ENCODE results near the gene DGUOK. TPM values are rescaled to one million over a fixed set of nuclear protein-coding genes. Genes with fewer than 3 reads are reported as not detected.
"Not testable (repeated sequence)": the region's sequence is repeated elsewhere in the genome, so short reads cannot be mapped to it uniquely, and the experiment has no call there.

Gene DGUOK
- total RNA-seq, result 10 to 100 TPM; 13.2 to 16.1 TPM

DNA sequence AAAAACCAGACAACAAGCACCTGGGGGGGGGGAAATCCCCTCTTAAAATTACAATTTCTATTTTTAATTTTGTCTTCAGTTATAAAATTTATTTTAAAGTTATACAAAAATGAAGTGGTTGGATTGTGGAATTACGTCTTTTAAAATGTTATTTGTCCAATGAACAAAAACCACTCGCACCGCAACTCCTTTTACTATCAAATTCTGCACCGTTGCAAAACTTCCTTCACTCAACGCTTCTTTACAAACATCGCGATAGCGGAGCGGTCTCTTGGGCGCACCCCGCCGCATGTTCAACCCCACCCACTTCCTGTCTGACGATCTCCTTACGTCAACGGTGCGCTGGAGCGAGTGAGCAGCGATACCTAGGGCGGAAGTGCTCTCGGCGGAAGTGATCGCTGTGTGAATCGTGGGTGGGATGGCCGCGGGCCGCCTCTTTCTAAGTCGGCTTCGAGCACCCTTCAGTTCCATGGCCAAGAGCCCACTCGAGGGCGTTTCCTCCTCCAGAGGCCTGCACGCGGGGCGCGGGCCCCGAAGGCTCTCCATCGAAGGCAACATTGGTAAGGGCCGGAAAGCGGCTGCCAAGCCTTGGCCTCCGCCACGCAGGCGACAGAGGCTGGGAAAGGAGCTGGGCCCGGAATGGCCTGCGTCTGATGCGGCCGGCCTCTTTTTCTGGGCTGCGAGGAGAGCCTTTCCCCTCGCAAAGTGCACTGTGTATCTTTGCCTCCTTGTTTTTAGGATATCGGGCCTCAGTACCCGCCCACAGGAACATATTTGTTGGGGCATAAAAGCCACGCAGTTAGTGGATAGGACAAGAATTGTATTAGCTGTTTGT lies at the start of gene DGUOK:
Gene DGUOK (plus strand): TSS at position 388 of the 835 bp plus-strand sequence. CDS start 31 bp downstream, at position 419.
- ATAC-seq (peak; percentile 100), DNase-seq (peak; percentile 97 to 99 (median 98))
- no peaks in the 10 kb centered on the region for H3K36me3 ChIP-seq (replicated peaks in 1 of 2; ENCODE audit: insufficient read depth in 1 of 2, low read depth in 2 of 2)
- intact Hi-C loops (cut with DNase I), result no loop called here
- WGBS, 2 donors, result 1 to 5% methylated on average over 27 to 50 of the region's 50 CpGs
- H3K27ac ChIP-seq, result peak within 1 kb of the TSS; percentile 64 to 96 (median 84)
- H3K9me3 ChIP-seq, result no peaks in the 10 kb centered on the region
- peak within 1 kb of the TSS; percentile 46 to 67 for H3K4me3 ChIP-seq
- TF ChIP-seq POLR2A (IDR thresholded peaks at IDR 0.05), result peak; percentile 90 to 98 (median 97)
- TF ChIP-seq, protein P1, sequence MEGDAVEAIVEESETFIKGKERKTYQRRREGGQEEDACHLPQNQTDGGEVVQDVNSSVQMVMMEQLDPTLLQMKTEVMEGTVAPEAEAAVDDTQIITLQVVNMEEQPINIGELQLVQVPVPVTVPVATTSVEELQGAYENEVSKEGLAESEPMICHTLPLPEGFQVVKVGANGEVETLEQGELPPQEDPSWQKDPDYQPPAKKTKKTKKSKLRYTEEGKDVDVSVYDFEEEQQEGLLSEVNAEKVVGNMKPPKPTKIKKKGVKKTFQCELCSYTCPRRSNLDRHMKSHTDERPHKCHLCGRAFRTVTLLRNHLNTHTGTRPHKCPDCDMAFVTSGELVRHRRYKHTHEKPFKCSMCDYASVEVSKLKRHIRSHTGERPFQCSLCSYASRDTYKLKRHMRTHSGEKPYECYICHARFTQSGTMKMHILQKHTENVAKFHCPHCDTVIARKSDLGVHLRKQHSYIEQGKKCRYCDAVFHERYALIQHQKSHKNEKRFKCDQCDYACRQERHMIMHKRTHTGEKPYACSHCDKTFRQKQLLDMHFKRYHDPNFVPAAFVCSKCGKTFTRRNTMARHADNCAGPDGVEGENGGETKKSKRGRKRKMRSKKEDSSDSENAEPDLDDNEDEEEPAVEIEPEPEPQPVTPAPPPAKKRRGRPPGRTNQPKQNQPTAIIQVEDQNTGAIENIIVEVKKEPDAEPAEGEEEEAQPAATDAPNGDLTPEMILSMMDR (IDR thresholded peaks at IDR 0.05), result no peak
- no peaks in the 10 kb centered on the region for H3K27me3 ChIP-seq
- peaks cover 32% of the 10 kb centered on the region for H3K4me1 ChIP-seq

DNA sequence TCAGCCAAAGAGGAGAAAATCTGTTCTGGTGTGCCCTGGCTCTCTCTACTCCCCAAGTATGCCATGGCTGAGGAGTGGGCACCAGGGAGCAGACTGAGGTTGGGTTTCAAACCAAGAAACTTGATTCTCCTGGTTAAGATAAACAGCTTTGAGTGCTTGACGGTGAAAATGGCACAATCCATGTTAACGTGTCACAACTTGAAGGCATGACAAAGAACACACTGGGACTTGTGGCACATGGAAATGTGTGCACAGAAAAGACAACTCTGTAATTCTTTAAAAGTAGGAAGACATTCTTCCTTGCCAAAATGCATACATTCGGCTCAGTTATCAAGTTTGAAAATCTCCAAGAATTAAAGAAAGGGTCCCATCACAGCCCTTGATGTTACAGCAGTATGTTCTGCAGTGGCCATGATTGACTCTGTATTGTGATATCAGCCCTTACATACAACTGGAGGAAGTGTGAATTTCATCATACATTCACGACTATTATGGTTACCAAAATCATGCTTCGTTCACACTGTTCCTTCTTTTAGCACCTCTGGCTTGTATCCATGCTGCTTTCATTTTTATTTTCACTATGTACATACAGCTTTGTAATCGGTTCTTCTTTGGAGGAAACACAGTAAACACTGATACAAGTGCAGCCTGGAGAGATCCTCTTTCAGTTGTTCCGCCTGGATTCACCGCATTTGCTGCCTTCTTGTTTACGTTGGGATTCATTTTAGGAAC lies 49.4 kb upstream of the DGUOK start:
- Histone ChIP-seq H3K9me3 (no peaks in the 10 kb centered on the region), H3K27ac (no peak overlapping the region), H3K27me3 (no peaks in the 10 kb centered on the region), H3K36me3 (replicated peaks in 1 of 2; ENCODE audit: insufficient read depth in 1 of 2, low read depth in 2 of 2) (no peaks in the 10 kb centered on the region), H3K4me3 (no peak overlapping the region), H3K4me1 (no peaks in the 10 kb centered on the region)
- WGBS, 2 donors, result 41 to 43% methylated on average over 9 of the region's 9 CpGs
- no peak for TF ChIP-seq POLR2A (IDR thresholded peaks at IDR 0.05)
- TF ChIP-seq, protein P1 (IDR thresholded peaks at IDR 0.05), result no peak
- ATAC-seq (no peak), DNase-seq (no peak)
- intact Hi-C loops (cut with DNase I), result no loop called here

DNA sequence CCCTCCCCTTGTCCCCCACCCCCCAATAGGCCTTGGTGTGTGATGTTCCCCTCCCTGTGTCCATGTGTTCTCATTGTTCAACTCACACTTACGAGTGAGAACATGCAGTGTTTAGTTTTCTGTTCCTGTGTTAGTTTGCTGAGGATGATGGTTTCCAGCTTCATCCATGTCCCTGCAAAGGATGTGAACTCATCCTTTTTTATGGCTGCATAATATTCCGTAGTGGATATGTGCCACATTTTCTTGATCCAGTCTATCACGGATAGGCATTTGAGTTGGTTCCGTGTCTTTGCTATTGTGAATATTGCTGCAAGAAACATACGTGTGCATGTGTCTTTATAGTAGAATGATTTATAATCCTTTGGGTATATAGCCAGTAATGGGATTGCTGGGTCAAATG lies 48.7 kb upstream of the DGUOK start:
- 78 to 84% methylated on average over 5 of the region's 5 CpGs for WGBS, 2 donors
- H3K4me3 ChIP-seq; intact Hi-C loops (cut with DNase I); H3K27ac ChIP-seq; H3K9me3 ChIP-seq; ATAC-seq; H3K27me3 ChIP-seq; H3K4me1 ChIP-seq; H3K36me3 ChIP-seq (replicated peaks in 1 of 2; ENCODE audit: insufficient read depth in 1 of 2, low read depth in 2 of 2); DNase-seq: not testable (repeated sequence)

DNA sequence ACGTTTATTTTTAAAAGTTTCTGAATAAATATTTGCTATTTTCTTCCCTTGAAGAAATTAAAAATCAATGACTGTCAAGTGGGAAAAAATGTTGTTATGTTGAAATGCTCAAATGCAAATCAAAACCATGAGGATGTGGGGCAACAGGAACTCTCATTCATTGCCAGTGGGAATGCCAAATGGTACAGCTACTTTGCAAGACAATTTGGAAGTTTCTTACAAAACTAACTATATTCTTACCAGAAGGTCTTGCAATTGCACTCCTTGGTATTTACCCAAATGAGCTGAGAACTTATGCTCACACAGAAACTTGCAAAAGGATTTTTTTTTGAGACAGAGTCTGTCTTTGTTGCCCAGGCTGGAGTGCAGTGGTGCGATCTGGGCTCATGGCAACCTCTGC lies 41.3 kb upstream of the DGUOK start:
- no peak for ATAC-seq
- Histone ChIP-seq H3K27ac (no peak overlapping the region), H3K4me1 (no peaks in the 10 kb centered on the region), H3K9me3 (no peaks in the 10 kb centered on the region), H3K36me3 (replicated peaks in 1 of 2; ENCODE audit: insufficient read depth in 1 of 2, low read depth in 2 of 2) (no peaks in the 10 kb centered on the region), H3K27me3 (peaks cover 0 to 5% of the 10 kb centered on the region in 2 donors), H3K4me3 (no peak overlapping the region)
- DNase-seq, result no peak
- intact Hi-C loops (cut with DNase I), result no loop called here
- 40 to 43% methylated on average over 2 of the region's 2 CpGs for WGBS, 2 donors
- no peak for TF ChIP-seq POLR2A (IDR thresholded peaks at IDR 0.05)
- TF ChIP-seq, protein P1 (IDR thresholded peaks at IDR 0.05), result no peak

DNA sequence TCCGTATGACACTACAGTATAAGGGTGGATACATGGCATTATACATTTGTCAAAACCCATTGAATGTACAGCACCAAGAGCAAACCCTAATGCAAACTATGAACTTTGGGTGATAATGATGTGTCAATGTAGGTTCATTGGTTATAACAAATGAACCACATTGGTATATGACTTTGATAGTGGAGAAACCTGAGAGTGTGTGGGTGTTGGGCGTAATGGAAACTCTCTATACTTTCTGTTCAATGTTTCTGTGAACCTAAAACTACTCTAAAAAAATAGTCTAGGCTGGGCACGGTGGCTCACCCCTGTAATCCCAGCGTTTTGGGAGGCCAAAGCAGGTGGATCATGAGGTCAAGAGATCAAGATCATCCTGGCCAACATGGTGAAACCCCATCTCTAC lies 40.3 kb upstream of the DGUOK start:
- Histone ChIP-seq H3K27ac (no peak overlapping the region), H3K9me3 (no peaks in the 10 kb centered on the region), H3K27me3 (peaks cover 0 to 5% of the 10 kb centered on the region in 2 donors), H3K36me3 (replicated peaks in 1 of 2; ENCODE audit: insufficient read depth in 1 of 2, low read depth in 2 of 2) (no peaks in the 10 kb centered on the region), H3K4me1 (no peaks in the 10 kb centered on the region), H3K4me3 (no peak overlapping the region)
- DNase-seq (no peak), ATAC-seq (no peak)
- intact Hi-C loops (cut with DNase I), result no loop called here
- WGBS, 2 donors, result 64 to 68% methylated on average over 4 of the region's 4 CpGs
- TF ChIP-seq, protein P1 (IDR thresholded peaks at IDR 0.05), result no peak

DNA sequence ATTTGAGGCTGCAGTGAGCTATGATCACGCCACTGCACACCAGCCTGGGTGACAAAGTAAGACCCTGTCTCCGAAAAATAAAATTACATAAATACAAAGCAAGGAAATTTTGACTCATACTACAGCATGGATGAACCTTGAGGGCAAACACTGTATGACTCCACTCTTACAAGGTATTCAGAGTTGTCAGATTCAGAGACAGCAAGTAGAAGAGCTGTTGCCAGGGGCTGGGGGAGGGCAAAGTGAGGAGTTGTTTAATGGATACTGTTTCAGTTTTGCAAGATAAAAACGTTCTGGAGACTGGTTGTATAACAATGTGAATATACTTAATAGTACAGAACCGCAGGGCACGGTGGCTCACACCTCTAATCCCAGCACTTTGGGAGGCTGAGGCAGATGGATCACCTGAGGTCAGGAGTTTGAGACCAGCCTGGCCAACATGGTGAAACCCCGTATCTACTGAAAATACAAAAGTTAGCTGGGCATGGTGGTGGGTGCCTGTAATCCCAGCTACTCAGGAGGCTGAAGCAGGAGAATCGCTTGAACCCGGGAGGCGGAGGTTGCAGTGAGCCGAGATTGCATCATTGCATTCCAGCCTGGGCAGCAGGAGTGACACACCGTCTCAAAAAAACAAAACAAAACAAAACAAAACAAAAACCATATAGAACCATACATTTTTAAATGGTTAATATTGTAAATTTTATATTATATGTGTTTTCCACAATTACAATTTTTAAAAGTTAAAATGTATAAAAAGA lies 38.9 kb upstream of the DGUOK start:
- H3K4me3 ChIP-seq; H3K27me3 ChIP-seq; H3K4me1 ChIP-seq; intact Hi-C loops (cut with DNase I); H3K9me3 ChIP-seq; H3K36me3 ChIP-seq (replicated peaks in 1 of 2; ENCODE audit: insufficient read depth in 1 of 2, low read depth in 2 of 2); DNase-seq; H3K27ac ChIP-seq; ATAC-seq: not testable (repeated sequence)
- 67 to 70% methylated on average over 11 of the region's 11 CpGs for WGBS, 2 donors
